HepG2 (cell line): ENCODE measurements around the gene MED12. TPM values are rescaled to one million over a fixed set of nuclear protein-coding genes. Genes with fewer than 3 reads are reported as not detected.
A peak's percentile ranks its signal among the peaks of the same experiment; 100 is the strongest.

ENCODE experiments used
- CAMTA2 ChIP-seq: sonication (generic); formaldehyde crosslinking; IDR thresholded peaks from 2 replicates; pipeline ENCODE4 v1.4.0; 2020; ENCODE audit warnings: mild to moderate bottlenecking, missing genetic modification reagents, borderline replicate concordance
- CREB1 ChIP-seq, 2 experiments: fragments of 450-650 bp in 1 of 2; IDR thresholded peaks; 2 replicates each; pipeline ENCODE4 v1.6.1; 2016 to 2017; ENCODE audit warnings: control low read depth in 1 of 2, mild to moderate bottlenecking in 1 of 2, missing compliant biosample characterization in 1 of 2, missing genetic modification characterization in 1 of 2
- ETV5 ChIP-seq: IDR thresholded peaks from 2 replicates; pipeline ENCODE4 v1.6.1; 2018; ENCODE audit warnings: missing biosample characterization, missing genetic modification reagents, inconsistent platforms, borderline replicate concordance
- FOSL2 ChIP-seq: sonication (generic); formaldehyde crosslinking; IDR thresholded peaks from 2 replicates; pipeline ENCODE4 v1.4.0; 2020; ENCODE audit warnings: missing genetic modification reagents
- HMG20A ChIP-seq: IDR thresholded peaks from 2 replicates; pipeline ENCODE4 v1.6.1; 2016; ENCODE audit warnings: borderline replicate concordance
- HOXA5 ChIP-seq: sonication (generic); formaldehyde crosslinking; IDR thresholded peaks from 2 replicates; pipeline ENCODE4 v1.4.0; 2020; ENCODE audit warnings: missing genetic modification reagents
- NCOR1 ChIP-seq: fragments of 200-600 bp; sonication (generic); IDR thresholded peaks from 2 replicates; pipeline ENCODE4 v1.7.0; 2017; ENCODE audit warnings: antibody characterized with exemption, low read length, borderline replicate concordance
- PTBP1 ChIP-seq: fragments of 200-400 bp; formaldehyde crosslinking; IDR thresholded peaks from 2 replicates; pipeline ENCODE4 v1.6.1; 2018; ENCODE audit warnings: low read length, low read depth; ENCODE audit not compliant: poor library complexity, severe bottlenecking
- RFXAP ChIP-seq: sonication (generic); formaldehyde crosslinking; IDR thresholded peaks from 2 replicates; pipeline ENCODE4 v1.4.0; 2020; ENCODE audit warnings: missing genetic modification reagents, borderline replicate concordance
- SP2 ChIP-seq: sonication (generic); formaldehyde crosslinking; IDR thresholded peaks from 2 replicates; pipeline ENCODE4 v1.5.1; 2020; ENCODE audit warnings: mild to moderate bottlenecking, missing genetic modification reagents
- ZNF430 ChIP-seq: sonication (generic); formaldehyde crosslinking; IDR thresholded peaks from 2 replicates; pipeline ENCODE4 v1.9.0; 2021; ENCODE audit warnings: mild to moderate bottlenecking, missing genetic modification reagents
- ZNF619 ChIP-seq: sonication (generic); formaldehyde crosslinking; IDR thresholded peaks from 2 replicates; pipeline ENCODE4 v1.4.0; 2020; ENCODE audit warnings: mild to moderate bottlenecking, missing genetic modification reagents
- polyA plus RNA-seq, 8 experiments: library from polyadenylated mRNA; depleted of rRNA in 3 of 8; stranded (reverse) in 7 of 8; unstranded in 1 of 8; fragments of >200 nt; fragmentation: Illumina TruSeq in 4 of 8; extraction: Trizol in 4 of 8; gene quantifications; 2 replicates each; pipeline versions ENCODE4 v1.2.1 to v1.2.3, GENCODE V29; 2011 to 2016; ENCODE audit warnings: low read depth in 4 of 8, missing spikeins in 1 of 8, mixed read lengths in 1 of 8; ENCODE audit not compliant: insufficient read depth in 1 of 8
- total RNA-seq, 5 experiments: library from RNA; depleted of rRNA; stranded (reverse); fragments of >200 nt; fragmentation: Illumina TruSeq; extraction: Trizol; gene quantifications; 2 replicates each; pipeline ENCODE4 v1.2.3, GENCODE V29; 2016; ENCODE audit warnings: low read depth in 1 of 5
- TF ChIP-seq, protein P1 (sequence below): sonication (generic); formaldehyde crosslinking; conservative IDR thresholded peaks from 2 replicates; pipeline ENCODE4 v1.4.0; 2020; ENCODE audit warnings: mild to moderate bottlenecking, missing genetic modification reagents, moderate library complexity
- TF ChIP-seq, protein P2 (sequence below): IDR thresholded peaks from 2 replicates; pipeline ENCODE4 v1.4.0; 2020; ENCODE audit warnings: mild to moderate bottlenecking, missing genetic modification reagents
- TF ChIP-seq, protein P3 (sequence below): sonication (generic); formaldehyde crosslinking; IDR thresholded peaks from 2 replicates; pipeline ENCODE4 v1.4.0; 2020; ENCODE audit warnings: low read depth, mild to moderate bottlenecking, missing genetic modification reagents
- TF ChIP-seq, protein P4 (sequence below), 2 experiments: IDR thresholded peaks; 2 replicates each; pipeline ENCODE4 v1.6.1; 2011 to 2012; ENCODE audit warnings: low read length in 2 of 2, borderline replicate concordance in 1 of 2, low read depth in 1 of 2, mild to moderate bottlenecking in 1 of 2, moderate library complexity in 1 of 2

The MED12 gene
- total and polyA plus RNA-seq, 2 of the 13 experiments (the other 11 are each of a cell fraction or from before 2014, with no cell fraction given), result 9.4 to 15.0 TPM

DNA sequence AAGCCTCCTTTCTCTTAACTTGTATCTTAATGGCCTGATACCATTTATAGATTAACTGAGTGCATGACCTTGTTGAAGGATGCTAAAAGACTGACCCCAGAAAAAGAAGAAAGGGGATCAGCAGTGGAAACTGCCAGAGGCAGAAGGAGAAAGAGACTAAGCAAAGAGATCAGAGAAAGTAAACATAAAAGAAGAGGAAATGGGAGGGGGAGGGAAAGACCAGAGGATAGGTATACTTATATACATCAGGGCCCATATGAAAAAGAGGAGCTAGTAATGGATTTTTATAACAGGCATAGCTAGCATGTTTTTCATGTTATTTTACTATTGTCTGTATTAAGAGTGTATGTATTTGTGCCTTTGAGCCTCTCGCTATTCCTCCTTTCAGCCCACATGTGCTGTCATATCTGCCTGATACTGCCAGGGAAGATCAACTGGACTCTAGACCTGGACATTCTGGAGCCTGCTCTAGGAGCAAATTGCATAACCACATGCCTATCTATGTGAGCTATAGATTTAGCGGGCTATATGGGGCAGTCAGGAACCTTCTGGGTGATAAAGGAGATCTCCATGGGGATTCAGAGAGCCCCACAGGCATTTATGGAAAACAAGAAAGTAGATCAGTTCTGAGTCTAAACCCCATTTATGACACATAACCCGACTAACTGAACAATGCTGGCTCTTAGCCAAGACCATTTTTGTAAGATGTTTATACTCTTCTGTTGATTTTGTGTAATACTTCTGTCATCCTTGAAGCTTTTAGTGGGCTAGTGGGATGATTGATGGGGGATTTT lies 36.9 kb upstream of the MED12 start (continued):
- TF ChIP-seq, protein P1, sequence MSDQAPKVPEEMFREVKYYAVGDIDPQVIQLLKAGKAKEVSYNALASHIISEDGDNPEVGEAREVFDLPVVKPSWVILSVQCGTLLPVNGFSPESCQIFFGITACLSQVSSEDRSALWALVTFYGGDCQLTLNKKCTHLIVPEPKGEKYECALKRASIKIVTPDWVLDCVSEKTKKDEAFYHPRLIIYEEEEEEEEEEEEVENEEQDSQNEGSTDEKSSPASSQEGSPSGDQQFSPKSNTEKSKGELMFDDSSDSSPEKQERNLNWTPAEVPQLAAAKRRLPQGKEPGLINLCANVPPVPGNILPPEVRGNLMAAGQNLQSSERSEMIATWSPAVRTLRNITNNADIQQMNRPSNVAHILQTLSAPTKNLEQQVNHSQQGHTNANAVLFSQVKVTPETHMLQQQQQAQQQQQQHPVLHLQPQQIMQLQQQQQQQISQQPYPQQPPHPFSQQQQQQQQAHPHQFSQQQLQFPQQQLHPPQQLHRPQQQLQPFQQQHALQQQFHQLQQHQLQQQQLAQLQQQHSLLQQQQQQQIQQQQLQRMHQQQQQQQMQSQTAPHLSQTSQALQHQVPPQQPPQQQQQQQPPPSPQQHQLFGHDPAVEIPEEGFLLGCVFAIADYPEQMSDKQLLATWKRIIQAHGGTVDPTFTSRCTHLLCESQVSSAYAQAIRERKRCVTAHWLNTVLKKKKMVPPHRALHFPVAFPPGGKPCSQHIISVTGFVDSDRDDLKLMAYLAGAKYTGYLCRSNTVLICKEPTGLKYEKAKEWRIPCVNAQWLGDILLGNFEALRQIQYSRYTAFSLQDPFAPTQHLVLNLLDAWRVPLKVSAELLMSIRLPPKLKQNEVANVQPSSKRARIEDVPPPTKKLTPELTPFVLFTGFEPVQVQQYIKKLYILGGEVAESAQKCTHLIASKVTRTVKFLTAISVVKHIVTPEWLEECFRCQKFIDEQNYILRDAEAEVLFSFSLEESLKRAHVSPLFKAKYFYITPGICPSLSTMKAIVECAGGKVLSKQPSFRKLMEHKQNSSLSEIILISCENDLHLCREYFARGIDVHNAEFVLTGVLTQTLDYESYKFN (CRISPR knock-in tag), result peak; percentile 83
- TF ChIP-seq PTBP1 (no peak), RFXAP (no peak), FOSL2 (CRISPR knock-in tag) (0 out of 2 replicates have a peak, but pooled peaks have one; percentile 21), ZNF430 (no peak), CREB1 (IDR thresholded peaks at IDR 0.05) (no peak), CREB1 (CRISPR knock-in tag; IDR thresholded peaks at IDR 0.05) (no peak; the same call in 1 of the 2 replicates), ETV5 (peak; percentile 25; the same call in 1 of the 2 replicates), SP2 (no peak), ZNF619 (CRISPR knock-in tag) (no peak), HOXA5 (CRISPR knock-in tag) (no peak), HMG20A (0 out of 2 replicates have a peak, but pooled peaks have one; percentile 33), CAMTA2 (no peak), NCOR1 (peak; percentile 87)
- TF ChIP-seq, protein P2, sequence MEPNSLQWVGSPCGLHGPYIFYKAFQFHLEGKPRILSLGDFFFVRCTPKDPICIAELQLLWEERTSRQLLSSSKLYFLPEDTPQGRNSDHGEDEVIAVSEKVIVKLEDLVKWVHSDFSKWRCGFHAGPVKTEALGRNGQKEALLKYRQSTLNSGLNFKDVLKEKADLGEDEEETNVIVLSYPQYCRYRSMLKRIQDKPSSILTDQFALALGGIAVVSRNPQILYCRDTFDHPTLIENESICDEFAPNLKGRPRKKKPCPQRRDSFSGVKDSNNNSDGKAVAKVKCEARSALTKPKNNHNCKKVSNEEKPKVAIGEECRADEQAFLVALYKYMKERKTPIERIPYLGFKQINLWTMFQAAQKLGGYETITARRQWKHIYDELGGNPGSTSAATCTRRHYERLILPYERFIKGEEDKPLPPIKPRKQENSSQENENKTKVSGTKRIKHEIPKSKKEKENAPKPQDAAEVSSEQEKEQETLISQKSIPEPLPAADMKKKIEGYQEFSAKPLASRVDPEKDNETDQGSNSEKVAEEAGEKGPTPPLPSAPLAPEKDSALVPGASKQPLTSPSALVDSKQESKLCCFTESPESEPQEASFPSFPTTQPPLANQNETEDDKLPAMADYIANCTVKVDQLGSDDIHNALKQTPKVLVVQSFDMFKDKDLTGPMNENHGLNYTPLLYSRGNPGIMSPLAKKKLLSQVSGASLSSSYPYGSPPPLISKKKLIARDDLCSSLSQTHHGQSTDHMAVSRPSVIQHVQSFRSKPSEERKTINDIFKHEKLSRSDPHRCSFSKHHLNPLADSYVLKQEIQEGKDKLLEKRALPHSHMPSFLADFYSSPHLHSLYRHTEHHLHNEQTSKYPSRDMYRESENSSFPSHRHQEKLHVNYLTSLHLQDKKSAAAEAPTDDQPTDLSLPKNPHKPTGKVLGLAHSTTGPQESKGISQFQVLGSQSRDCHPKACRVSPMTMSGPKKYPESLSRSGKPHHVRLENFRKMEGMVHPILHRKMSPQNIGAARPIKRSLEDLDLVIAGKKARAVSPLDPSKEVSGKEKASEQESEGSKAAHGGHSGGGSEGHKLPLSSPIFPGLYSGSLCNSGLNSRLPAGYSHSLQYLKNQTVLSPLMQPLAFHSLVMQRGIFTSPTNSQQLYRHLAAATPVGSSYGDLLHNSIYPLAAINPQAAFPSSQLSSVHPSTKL, result peak; percentile 73
- TF ChIP-seq, protein P3, sequence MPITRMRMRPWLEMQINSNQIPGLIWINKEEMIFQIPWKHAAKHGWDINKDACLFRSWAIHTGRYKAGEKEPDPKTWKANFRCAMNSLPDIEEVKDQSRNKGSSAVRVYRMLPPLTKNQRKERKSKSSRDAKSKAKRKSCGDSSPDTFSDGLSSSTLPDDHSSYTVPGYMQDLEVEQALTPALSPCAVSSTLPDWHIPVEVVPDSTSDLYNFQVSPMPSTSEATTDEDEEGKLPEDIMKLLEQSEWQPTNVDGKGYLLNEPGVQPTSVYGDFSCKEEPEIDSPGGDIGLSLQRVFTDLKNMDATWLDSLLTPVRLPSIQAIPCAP (CRISPR knock-in tag), result no peak
- TF ChIP-seq, protein P4, sequence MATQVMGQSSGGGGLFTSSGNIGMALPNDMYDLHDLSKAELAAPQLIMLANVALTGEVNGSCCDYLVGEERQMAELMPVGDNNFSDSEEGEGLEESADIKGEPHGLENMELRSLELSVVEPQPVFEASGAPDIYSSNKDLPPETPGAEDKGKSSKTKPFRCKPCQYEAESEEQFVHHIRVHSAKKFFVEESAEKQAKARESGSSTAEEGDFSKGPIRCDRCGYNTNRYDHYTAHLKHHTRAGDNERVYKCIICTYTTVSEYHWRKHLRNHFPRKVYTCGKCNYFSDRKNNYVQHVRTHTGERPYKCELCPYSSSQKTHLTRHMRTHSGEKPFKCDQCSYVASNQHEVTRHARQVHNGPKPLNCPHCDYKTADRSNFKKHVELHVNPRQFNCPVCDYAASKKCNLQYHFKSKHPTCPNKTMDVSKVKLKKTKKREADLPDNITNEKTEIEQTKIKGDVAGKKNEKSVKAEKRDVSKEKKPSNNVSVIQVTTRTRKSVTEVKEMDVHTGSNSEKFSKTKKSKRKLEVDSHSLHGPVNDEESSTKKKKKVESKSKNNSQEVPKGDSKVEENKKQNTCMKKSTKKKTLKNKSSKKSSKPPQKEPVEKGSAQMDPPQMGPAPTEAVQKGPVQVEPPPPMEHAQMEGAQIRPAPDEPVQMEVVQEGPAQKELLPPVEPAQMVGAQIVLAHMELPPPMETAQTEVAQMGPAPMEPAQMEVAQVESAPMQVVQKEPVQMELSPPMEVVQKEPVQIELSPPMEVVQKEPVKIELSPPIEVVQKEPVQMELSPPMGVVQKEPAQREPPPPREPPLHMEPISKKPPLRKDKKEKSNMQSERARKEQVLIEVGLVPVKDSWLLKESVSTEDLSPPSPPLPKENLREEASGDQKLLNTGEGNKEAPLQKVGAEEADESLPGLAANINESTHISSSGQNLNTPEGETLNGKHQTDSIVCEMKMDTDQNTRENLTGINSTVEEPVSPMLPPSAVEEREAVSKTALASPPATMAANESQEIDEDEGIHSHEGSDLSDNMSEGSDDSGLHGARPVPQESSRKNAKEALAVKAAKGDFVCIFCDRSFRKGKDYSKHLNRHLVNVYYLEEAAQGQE (IDR thresholded peaks at IDR 0.05; ENCODE audit: borderline replicate concordance in 1 of 2, low read depth in 1 of 2, low read length in 2 of 2), result no peak
